ENCODE data around the gene STX2.

STX2 gene

DNA sequence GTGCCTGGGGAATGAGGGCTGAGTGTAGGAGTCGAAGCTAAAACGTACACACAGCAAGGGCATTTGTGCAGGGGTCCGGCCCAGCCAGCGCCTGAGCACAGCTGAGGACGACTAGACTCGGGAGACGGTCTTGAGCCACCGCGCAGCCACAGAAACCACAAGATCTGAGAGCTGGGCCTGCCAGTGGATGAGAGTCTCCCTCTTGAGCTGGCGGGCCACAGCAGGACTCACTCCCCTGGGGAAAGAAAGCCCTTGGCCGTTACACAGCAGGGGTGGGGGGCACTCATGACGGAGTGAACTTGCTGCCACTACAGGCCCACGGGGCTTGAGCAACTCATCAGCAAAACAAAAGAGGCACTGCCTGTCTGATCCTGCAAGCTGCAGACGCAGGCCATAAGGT is 23.0 kb downstream of the STX2 start:
- POLR2A ChIA-PET = no interaction called here
- CTCF ChIA-PET = interaction anchor here (1.1 to 4.0 kb wide), 6 partner anchors 11 to 316 kb away, joined by 3 to 20 read pairs (median 7); no protein-coding TSS in a partner anchor
- no peak for DNase-seq (ENCODE audit: extremely low spot score)
- TF ChIP-seq CTCF (IDR thresholded peaks at IDR 0.05; ENCODE audit: control extremely low read depth, extremely low read depth, low read depth, missing control alignments) = no peak

GRCh38 chr12:130815028-130815741 is 23.9 kb downstream of the STX2 start:
- ChIA-PET POLR2A (no interaction called here), CTCF (interaction anchor here (1.1 to 4.0 kb wide), 4 partner anchors 12 to 60 kb away, joined by 3 to 20 read pairs (median 10); no protein-coding TSS in a partner anchor)
- no peak for TF ChIP-seq CTCF (IDR thresholded peaks at IDR 0.05; ENCODE audit: control extremely low read depth, extremely low read depth, low read depth, missing control alignments)
- DNase-seq (ENCODE audit: extremely low spot score) = no peak

- TF ChIP-seq CTCF (IDR thresholded peaks at IDR 0.05; ENCODE audit: control extremely low read depth, extremely low read depth, low read depth, missing control alignments) = no peak
- ChIA-PET CTCF (no interaction called here), POLR2A (no interaction called here)
- no peak for DNase-seq (ENCODE audit: extremely low spot score)
Observed at GRCh38 chr12:130813949-130814348, 25.1 kb downstream of the STX2 start.

GRCh38 chr12:130813436-130813835 is 25.6 kb downstream of the STX2 start:
- ChIA-PET POLR2A (no interaction called here), CTCF (interaction anchor here (1.8 kb wide), 1 partner anchor 13 kb away, joined by 4 read pairs; no protein-coding TSS in a partner anchor)

GRCh38 chr12:130809791-130810190 is 29.3 kb downstream of the STX2 start:
- POLR2A ChIA-PET = no interaction called here
- CTCF ChIA-PET = no interaction called here
- no peak for TF ChIP-seq CTCF (IDR thresholded peaks at IDR 0.05; ENCODE audit: control extremely low read depth, extremely low read depth, low read depth, missing control alignments)
- no peak for DNase-seq (ENCODE audit: extremely low spot score)

More at GRCh38 chr12:130813436-130813835, 25.6 kb downstream of the STX2 start:
- no peak for DNase-seq (ENCODE audit: extremely low spot score)
- no peak for TF ChIP-seq CTCF (IDR thresholded peaks at IDR 0.05; ENCODE audit: control extremely low read depth, extremely low read depth, low read depth, missing control alignments)

DNA sequence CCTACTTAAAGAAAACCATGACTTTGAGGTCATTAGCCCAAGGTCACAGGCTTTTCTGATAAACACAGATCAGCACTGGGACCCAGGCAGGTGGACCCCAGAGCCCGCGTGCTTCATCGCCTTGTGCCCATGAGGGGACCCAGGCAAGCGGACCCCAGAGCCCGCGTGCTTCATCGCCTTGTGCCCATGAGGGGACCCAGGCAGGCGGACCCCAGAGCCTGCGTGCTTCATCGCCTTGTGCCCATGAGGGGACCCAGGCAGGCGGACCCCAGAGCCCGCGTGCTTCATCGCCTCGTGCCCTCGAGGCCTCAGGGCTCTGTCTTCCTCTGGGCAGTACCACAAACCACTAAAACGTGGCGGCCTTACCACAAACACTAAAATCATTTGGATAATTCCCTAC is 31.7 kb downstream of the STX2 start:
- CTCF ChIA-PET = interaction anchor here (2.0 kb wide), 1 partner anchor 10 kb away, joined by 7 read pairs; no protein-coding TSS in a partner anchor
- POLR2A ChIA-PET = no interaction called here
- TF ChIP-seq CTCF (IDR thresholded peaks at IDR 0.05; ENCODE audit: control extremely low read depth, extremely low read depth, low read depth, missing control alignments) = no peak
- no peak for DNase-seq (ENCODE audit: extremely low spot score)

Data from GM10248 (cell line).